GM12891 (cell line): ENCODE results near the gene LRRC7.

Experiments used
- DNase-seq: peaks from one replicate; pipeline ENCODE4 v3.0.0; 2011; ENCODE audit warnings: low spot score; ENCODE audit not compliant: insufficient read length
- FAIRE-seq: peaks from 2 replicates; lab custom pipeline; 2011; peaks lifted over from hg19 to GRCh38; lab: Jason Lieb, UNC
- PAX5 ChIP-seq: IDR thresholded peaks from 2 replicates; pipeline ENCODE4 v1.6.1; 2011; ENCODE audit warnings: low read length, moderate library complexity, mild to moderate bottlenecking; ENCODE audit not compliant: insufficient read depth, severe bottlenecking
- POLR2A ChIP-seq: IDR thresholded peaks from 2 replicates; pipeline ENCODE4 v1.6.1; 2011; ENCODE audit warnings: low read depth, low read length, control low read depth
- POLR2AphosphoS5 ChIP-seq: IDR thresholded peaks from 2 replicates; pipeline ENCODE4 v1.6.1; 2011; ENCODE audit warnings: low read depth, low read length, control low read depth
- POU2F2 ChIP-seq: IDR thresholded peaks from 2 replicates; pipeline ENCODE4 v1.6.1; 2011; ENCODE audit warnings: low read depth, mild to moderate bottlenecking, control low read depth, low read length, moderate library complexity
- SPI1 ChIP-seq: IDR thresholded peaks from 2 replicates; pipeline ENCODE4 v1.6.1; 2011; ENCODE audit warnings: low read depth, low read length, control low read depth
- TAF1 ChIP-seq: IDR thresholded peaks from 2 replicates; pipeline ENCODE4 v1.6.1; 2011; ENCODE audit warnings: low read depth, low read length, control low read depth

LRRC7 gene

GRCh38 chr1:69976896-69977295, 409.2 kb downstream of the LRRC7 start:
- TF ChIP-seq PAX5, result no peak
- TF ChIP-seq TAF1, result no peak
- no peak for TF ChIP-seq SPI1
- TF ChIP-seq POU2F2, result no peak
- TF ChIP-seq POLR2AphosphoS5, result no peak
- no peak for TF ChIP-seq POLR2A
- no peak for FAIRE-seq
- DNase-seq, result no peak

GRCh38 chr1:69982992-69983391, 415.3 kb downstream of the LRRC7 start:
- DNase-seq, result no peak
- TF ChIP-seq POLR2AphosphoS5 (no peak), PAX5 (no peak), POLR2A (no peak), POU2F2 (no peak), SPI1 (no peak), TAF1 (no peak)
- FAIRE-seq, result no peak

GRCh38 chr1:69985376-69985775, 417.7 kb downstream of the LRRC7 start:
- DNase-seq (no peak), FAIRE-seq (no peak)

GRCh38 chr1:69985901-69986439, 418.2 kb downstream of the LRRC7 start:
- FAIRE-seq (no peak), DNase-seq (no peak)
- TF ChIP-seq TAF1 (no peak), POU2F2 (no peak), POLR2A (no peak), POLR2AphosphoS5 (no peak), SPI1 (no peak), PAX5 (no peak)

More at GRCh38 chr1:69985376-69985775, 417.7 kb downstream of the LRRC7 start:
- TF ChIP-seq PAX5, result no peak
- TF ChIP-seq TAF1, result no peak
- TF ChIP-seq POLR2A, result no peak
- TF ChIP-seq POU2F2, result no peak
- TF ChIP-seq SPI1, result no peak
- no peak for TF ChIP-seq POLR2AphosphoS5

- TF ChIP-seq TAF1 (no peak), POU2F2 (no peak), PAX5 (no peak), POLR2A (no peak), POLR2AphosphoS5 (no peak), SPI1 (no peak)
- FAIRE-seq, result no peak
- DNase-seq, result no peak
These were observed 420.2 kb downstream of the LRRC7 start for GRCh38 chr1:69987881-69988280.

- DNase-seq (no peak), FAIRE-seq (no peak)
- no peak for TF ChIP-seq PAX5
- no peak for TF ChIP-seq POLR2AphosphoS5
- no peak for TF ChIP-seq SPI1
- no peak for TF ChIP-seq POLR2A
- no peak for TF ChIP-seq POU2F2
- TF ChIP-seq TAF1, result no peak
These were observed 423.9 kb downstream of the LRRC7 start for GRCh38 chr1:69991644-69992043.

GRCh38 chr1:69992594-69992993, 424.9 kb downstream of the LRRC7 start:
- TF ChIP-seq SPI1 (no peak), TAF1 (no peak), POU2F2 (no peak), POLR2AphosphoS5 (no peak), POLR2A (no peak), PAX5 (no peak)
- FAIRE-seq (no peak), DNase-seq (no peak)

- DNase-seq, result no peak
These were observed 426.1 kb downstream of the LRRC7 start for GRCh38 chr1:69993810-69994209.

GRCh38 chr1:69994241-69994640, 426.5 kb downstream of the LRRC7 start:
- TF ChIP-seq SPI1 (no peak), PAX5 (no peak), TAF1 (no peak), POU2F2 (no peak), POLR2AphosphoS5 (no peak), POLR2A (no peak)
- FAIRE-seq, result no peak
- no peak for DNase-seq

More at GRCh38 chr1:69993810-69994209, 426.1 kb downstream of the LRRC7 start:
- no peak for FAIRE-seq
- no peak for TF ChIP-seq PAX5
- TF ChIP-seq POLR2A, result no peak
- TF ChIP-seq POU2F2, result no peak
- no peak for TF ChIP-seq SPI1
- no peak for TF ChIP-seq POLR2AphosphoS5
- TF ChIP-seq TAF1, result no peak
